A673 (cell line): Measurements from ENCODE around the gene MDM2. TPM values are rescaled to one million over a fixed set of nuclear protein-coding genes. Genes with fewer than 3 reads are reported as not detected.
A peak's percentile ranks its signal among the peaks of the same experiment; 100 is the strongest.

Source experiments
- BruUV-seq: library from RNA; stranded (reverse); fragments of 400-500 nt; replicated peaks from 2 replicates; lab custom pipeline; 2021; lab: Mats Ljungman, UMichigan
- CTCF ChIA-PET: fragments of 300-600 bp; sonication (Branson Sonifier 250); formaldehyde crosslinking; loops from one replicate; lab custom pipeline; 2022; ENCODE audit warnings: antibody characterized with exemption; lab: Charles Lee
- POLR2A ChIA-PET: fragments of 300-600 bp; sonication (Branson Sonifier 250); formaldehyde crosslinking; loops from one replicate; lab custom pipeline; 2022; ENCODE audit warnings: antibody characterized with exemption; ENCODE audit not compliant: low non-redundant PET; lab: Charles Lee
- DNase-seq: peaks from one replicate; pipeline ENCODE4 v3.0.0-alpha.2; 2015; ENCODE audit warnings: low spot score
- H3K27ac ChIP-seq: fragments of 200-600 bp; sonication (generic); 2 replicates; pipeline ENCODE4 v1.5.1; 2016; ENCODE audit warnings: mixed run types, low read depth, mild to moderate bottlenecking, mixed read lengths, antibody characterized with exemption, low read length; ENCODE audit not compliant: poor library complexity, severe bottlenecking
- H3K27me3 ChIP-seq: fragments of 200-600 bp; sonication (generic); replicated peaks from 2 replicates; pipeline ENCODE4 v1.6.1; 2017; ENCODE audit warnings: mixed run types, low read depth, mild to moderate bottlenecking, mixed read lengths, antibody characterized with exemption, low read length; ENCODE audit not compliant: insufficient read depth, poor library complexity
- H3K36me3 ChIP-seq: fragments of 200-600 bp; sonication (generic); 2 replicates; pipeline ENCODE4 v1.6.1; 2016; ENCODE audit warnings: mixed run types, mild to moderate bottlenecking, mixed read lengths, antibody characterized with exemption, low read length; ENCODE audit not compliant: insufficient read depth, poor library complexity, severe bottlenecking
- H3K4me1 ChIP-seq: fragments of 200-600 bp; sonication (generic); 2 replicates; pipeline ENCODE4 v1.6.1; 2017; ENCODE audit warnings: mixed run types, mild to moderate bottlenecking, mixed read lengths, antibody characterized with exemption, low read length; ENCODE audit not compliant: insufficient read depth, poor library complexity, severe bottlenecking
- H3K4me3 ChIP-seq: fragments of 200-600 bp; sonication (generic); 2 replicates; pipeline ENCODE4 v1.5.1; 2016; ENCODE audit warnings: low read depth, mixed run types, mild to moderate bottlenecking, mixed read lengths, low read length; ENCODE audit not compliant: poor library complexity, severe bottlenecking
- H3K9me3 ChIP-seq: fragments of 200-600 bp; sonication (generic); 2 replicates; pipeline ENCODE4 v1.6.1; 2016; ENCODE audit warnings: mixed run types, low read depth, mild to moderate bottlenecking, mixed read lengths, antibody characterized with exemption, low read length; ENCODE audit not compliant: poor library complexity, severe bottlenecking
- CTCF ChIP-seq: fragments of 300-800, 200-600 bp; sonication (generic); conservative IDR thresholded peaks from 2 replicates; pipeline ENCODE4 v1.5.1; 2017; ENCODE audit warnings: low read depth, mild to moderate bottlenecking, antibody characterized with exemption, low read length, moderate library complexity, mixed read lengths
- EZH2 ChIP-seq: fragments of 200-600 bp; sonication (generic); IDR thresholded peaks from 2 replicates; pipeline ENCODE4 v1.6.1; 2017; ENCODE audit warnings: borderline replicate concordance, low read depth, mild to moderate bottlenecking, mixed read lengths, antibody characterized with exemption, low read length; ENCODE audit not compliant: poor library complexity, severe bottlenecking
- intact Hi-C: fragments of 100-400 bp; cut with micrococcal nuclease; formaldehyde crosslinking; loops from one replicate; pipeline ENCODE4 v1.10.0; 2022; ENCODE audit not compliant: unreplicated experiment
- total RNA-seq: library from RNA; stranded (reverse); gene quantifications from 2 replicates; pipeline ENCODE4 v1.2.3, GENCODE V29; 2021

MDM2 gene
- total RNA-seq, 1 experiment from 2014 or later = 149 TPM

GRCh38 chr12:68792952-68793351, 15.0 kb upstream of the MDM2 start:
- CTCF ChIA-PET = no interaction called here
- peak; percentile 57 for DNase-seq
- TF ChIP-seq EZH2 = no peak
- TF ChIP-seq CTCF = no peak
- intact Hi-C loops = no loop called here
- Histone ChIP-seq H3K4me1 (no peaks in the 10 kb centered on the region), H3K36me3 (no peaks in the 10 kb centered on the region), H3K9me3 (no peaks in the 10 kb centered on the region), H3K27ac (no peak overlapping the region), H3K4me3 (no peak overlapping the region), H3K27me3 (no peaks in the 10 kb centered on the region)
- POLR2A ChIA-PET = no interaction called here
- no TSS peak for BruUV-seq

DNA sequence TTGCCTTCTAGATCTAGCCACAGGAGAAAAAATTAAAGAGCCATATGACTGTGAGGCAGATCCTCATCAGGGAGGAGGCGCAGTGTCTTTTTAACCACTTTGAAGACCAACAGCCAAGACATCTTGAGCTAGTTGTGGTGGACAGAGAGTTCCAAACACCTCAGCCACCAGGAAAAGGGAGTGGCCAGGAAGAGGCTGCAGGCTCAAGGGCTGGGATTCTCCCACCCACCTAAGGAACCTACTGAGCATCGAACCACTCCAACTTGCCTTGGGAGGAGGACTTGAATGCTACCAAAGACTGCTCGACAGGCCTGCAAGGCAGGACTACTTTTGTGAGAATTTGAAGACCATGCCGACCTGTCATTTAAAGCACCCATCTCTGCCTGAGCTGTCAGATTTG, 14.5 kb upstream of the MDM2 start:
- H3K4me3 ChIP-seq = no peak overlapping the region
- H3K4me1 ChIP-seq = no peaks in the 10 kb centered on the region
- H3K27me3 ChIP-seq = no peaks in the 10 kb centered on the region
- CTCF ChIA-PET = no interaction called here
- DNase-seq = no peak
- no peak overlapping the region for H3K27ac ChIP-seq
- intact Hi-C loops = no loop called here
- H3K9me3 ChIP-seq = no peaks in the 10 kb centered on the region
- TF ChIP-seq CTCF (no peak), EZH2 (no peak)
- POLR2A ChIA-PET = no interaction called here
- BruUV-seq = no TSS peak
- no peaks in the 10 kb centered on the region for H3K36me3 ChIP-seq

DNA sequence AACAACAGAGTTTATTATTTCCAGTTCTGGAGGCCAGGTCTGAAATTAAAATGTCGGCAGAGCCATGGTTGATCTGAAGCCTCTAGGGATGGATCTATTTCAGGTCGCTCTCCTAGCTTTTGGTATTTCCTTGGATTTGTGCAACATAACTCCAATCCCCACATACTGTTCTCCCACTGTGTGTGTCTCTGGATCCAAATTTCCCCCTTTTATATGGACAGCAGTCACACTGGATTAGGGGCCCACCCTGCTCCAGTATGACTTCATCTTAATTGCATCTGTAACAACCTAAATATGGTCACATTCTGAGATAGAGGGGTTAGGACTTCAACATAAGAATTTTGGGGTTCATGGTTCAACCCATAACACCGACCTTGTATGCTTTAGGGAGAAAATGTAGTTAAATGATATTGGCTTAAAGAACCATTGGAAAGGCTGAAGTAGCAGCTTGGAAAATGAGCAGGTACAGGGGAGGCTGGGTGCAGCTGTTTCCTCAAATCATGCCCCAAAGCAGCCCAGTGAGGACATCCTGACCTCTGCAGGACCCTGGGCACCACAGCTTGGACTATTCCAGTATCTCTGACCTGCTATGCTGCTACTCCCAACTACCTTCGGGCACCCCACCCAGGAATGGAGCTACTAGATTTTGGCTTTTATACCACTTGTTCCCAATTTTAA, 13.9 kb upstream of the MDM2 start:
- Histone ChIP-seq H3K4me3 (no peak overlapping the region), H3K4me1 (no peaks in the 10 kb centered on the region), H3K36me3 (no peaks in the 10 kb centered on the region), H3K27me3 (no peaks in the 10 kb centered on the region), H3K9me3 (no peaks in the 10 kb centered on the region), H3K27ac (no peak overlapping the region)
- BruUV-seq = no TSS peak
- no peak for DNase-seq
- POLR2A ChIA-PET = no interaction called here
- TF ChIP-seq CTCF = no peak
- no peak for TF ChIP-seq EZH2
- CTCF ChIA-PET = no interaction called here
- intact Hi-C loops = no loop called here
